GM19438 (cell line): ENCODE data around the gene CCDC171.
"Not testable (repeated sequence)": the region's sequence is repeated elsewhere in the genome, so short reads cannot be mapped to it uniquely, and the experiment has no call there.

Experiments used
- ATAC-seq: cut with Tn5 transposase; IDR thresholded peaks from one replicate; pipeline ENCODE4 v1.9.1; 2021; ENCODE audit warnings: low read depth; ENCODE audit not compliant: unreplicated experiment

Gene CCDC171

GRCh38 chr9:15744196-15744595 is 191.4 kb downstream of the CCDC171 start:
- ATAC-seq, result no peak

DNA sequence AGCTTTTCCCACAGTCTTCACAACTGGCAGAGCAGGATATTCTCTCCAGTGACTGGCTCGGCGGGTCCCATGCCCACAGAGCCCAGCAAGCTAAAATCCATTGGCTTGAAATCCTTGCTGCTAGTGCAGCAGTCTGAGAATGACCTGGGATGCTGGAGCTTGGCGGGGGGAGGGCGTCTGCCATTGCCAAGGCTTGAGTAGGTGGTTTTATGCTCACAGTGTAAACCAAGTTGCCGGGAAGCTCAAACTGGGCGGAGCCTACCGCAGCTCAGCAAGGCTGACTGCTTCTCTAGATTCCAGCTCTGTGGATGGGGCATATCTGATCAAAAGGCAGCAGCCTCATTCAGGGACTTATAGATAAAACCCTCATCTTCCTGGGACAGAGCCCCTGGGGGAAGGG is 194.1 kb downstream of the CCDC171 start:
- no peak for ATAC-seq

- no peak for ATAC-seq
Observed at GRCh38 chr9:15755660-15756059, 202.8 kb downstream of the CCDC171 start.

GRCh38 chr9:15761551-15761950 is 208.7 kb downstream of the CCDC171 start:
- no peak for ATAC-seq

- no peak for ATAC-seq
Observed at GRCh38 chr9:15763371-15763770, 210.5 kb downstream of the CCDC171 start.

GRCh38 chr9:15764131-15764530 is 211.3 kb downstream of the CCDC171 start:
- ATAC-seq, result no peak

DNA sequence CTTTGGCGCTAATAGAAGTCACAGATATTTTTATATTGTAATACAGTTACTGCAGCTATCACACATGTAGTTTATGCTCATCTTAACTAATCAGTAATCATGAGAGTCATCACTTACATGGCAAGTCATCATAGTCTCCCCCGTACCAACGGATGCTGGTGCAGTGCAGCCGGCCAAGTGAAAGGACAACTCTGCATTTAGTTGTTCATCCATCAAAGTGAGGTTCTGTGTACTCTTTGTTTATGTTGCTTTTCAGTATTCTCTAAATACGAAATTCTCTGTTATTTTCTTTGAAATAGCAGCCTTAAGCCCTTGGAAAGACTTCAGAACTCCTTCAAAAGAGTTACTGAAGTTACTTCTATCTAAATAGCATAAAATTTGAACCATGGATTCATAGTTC is 216.7 kb downstream of the CCDC171 start:
- ATAC-seq, result no peak

DNA sequence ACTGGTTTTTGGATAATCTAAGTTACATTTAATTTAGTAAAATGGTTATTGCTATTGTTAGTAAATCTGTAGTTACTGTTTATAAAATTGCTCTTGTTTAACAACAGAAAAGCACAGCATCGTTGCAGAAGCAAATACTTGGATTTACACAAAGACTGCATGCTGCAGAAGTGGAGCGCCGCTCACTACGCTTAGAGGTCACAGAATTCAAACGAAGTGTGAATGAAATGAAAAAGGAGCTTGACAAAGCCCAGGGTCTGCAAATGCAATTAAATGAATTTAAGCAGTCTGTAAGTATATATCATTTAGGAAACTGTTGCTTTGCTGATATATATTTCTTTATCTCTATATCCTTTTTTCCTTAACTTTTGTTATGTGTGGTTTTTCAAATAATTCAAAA is 226.0 kb downstream of the CCDC171 start:
- no peak for ATAC-seq

GRCh38 chr9:15782106-15782505 is 229.3 kb downstream of the CCDC171 start:
- ATAC-seq, result no peak

GRCh38 chr9:15785584-15785983 is 232.7 kb downstream of the CCDC171 start:
- ATAC-seq, result no peak

DNA sequence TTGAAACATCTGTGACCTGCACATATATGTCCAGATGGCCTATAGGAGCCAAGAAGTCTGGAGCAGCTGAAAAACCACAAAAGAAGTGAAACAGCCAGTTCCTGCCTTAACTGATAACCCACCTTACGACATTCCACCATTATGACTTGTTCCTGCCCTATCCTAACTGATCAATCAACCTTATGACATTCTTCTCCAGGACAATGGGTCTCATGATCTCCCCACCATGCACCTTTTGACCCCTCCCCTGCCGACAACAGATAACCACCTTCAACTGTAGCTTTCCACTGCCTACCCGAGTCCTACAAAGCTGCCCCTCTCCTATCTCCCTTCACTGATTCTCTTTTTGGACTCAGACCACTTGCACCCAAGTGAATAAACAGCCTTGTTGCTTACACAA is 233.8 kb downstream of the CCDC171 start:
- no peak for ATAC-seq

DNA sequence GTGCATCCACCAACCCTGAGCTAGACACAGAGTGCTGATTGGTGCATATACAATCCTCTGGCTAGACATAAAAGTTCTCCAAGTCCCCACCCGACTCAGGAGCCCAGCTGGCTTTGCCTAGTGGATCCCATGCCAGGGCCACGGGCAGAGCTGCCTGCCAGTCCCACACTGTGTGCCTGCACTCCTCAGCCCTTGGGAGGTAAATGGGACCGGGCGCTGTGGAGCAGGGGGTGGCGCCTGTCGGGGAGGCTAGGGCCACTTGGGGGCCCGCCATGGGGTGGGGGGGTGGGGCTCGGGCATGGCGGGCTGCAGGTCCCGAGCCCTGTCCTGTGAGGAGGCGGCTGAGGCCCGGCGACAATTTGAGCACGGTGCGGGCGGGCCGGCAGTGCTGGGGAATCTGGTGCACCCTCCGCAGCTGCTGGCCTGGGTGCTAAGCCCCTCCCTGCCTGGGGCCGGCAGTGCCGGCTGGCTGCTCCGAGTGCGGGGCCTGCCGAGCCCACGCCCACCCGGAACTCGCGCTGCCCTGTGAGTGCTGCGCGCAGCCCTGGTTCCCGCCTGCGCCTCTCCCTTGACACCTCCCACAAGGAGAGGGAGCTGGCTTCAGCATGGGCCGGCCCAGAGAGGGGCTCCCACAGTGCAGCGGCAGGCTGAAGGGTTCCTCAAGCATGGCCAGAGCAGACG is 257.5 kb downstream of the CCDC171 start:
- ATAC-seq, result not testable (repeated sequence)

DNA sequence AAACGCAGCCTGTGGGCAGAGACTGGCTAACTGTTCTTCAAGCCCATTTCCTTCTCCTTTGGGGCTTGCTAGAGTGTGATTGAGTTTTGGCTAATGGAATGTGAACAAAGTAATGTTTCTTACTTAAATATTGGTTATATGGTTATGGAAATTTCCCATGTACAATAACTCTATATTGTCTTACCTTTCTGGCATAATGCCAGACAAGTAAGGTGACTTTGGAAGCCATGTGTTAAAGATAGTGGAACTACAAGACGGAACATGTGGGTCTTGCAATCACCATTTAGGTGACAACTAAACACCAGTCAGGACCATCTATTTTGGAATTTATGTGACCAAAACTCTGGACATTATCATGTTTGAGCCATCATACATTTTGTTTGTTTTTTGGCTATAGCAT is 260.2 kb downstream of the CCDC171 start:
- ATAC-seq, result no peak

- ATAC-seq, result no peak
Observed at GRCh38 chr9:15824310-15824709, 271.5 kb downstream of the CCDC171 start.

DNA sequence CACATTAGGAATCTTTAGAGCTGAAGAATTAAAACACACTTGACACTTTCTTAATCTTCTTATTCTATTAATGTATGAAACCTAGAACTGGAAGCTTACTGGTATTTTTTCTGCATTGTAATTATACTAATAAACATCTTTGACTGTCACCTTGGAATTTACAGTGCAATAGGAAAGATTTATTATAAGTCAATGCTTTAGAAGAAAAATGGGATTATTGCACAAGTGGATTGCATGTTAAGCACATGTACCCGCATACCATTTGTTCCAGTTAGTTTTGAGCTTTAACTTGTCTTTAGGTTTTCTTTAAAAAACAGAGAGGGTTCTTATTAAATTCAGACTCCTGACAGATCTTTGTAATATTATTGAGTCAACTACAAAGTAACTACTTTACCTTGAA is 278.5 kb downstream of the CCDC171 start:
- no peak for ATAC-seq

GRCh38 chr9:15834541-15834940 is 281.7 kb downstream of the CCDC171 start:
- ATAC-seq, result no peak

GRCh38 chr9:15837079-15837679 is 284.3 kb downstream of the CCDC171 start:
- ATAC-seq, result no peak

GRCh38 chr9:15842051-15842450 is 289.2 kb downstream of the CCDC171 start:
- ATAC-seq, result no peak

DNA sequence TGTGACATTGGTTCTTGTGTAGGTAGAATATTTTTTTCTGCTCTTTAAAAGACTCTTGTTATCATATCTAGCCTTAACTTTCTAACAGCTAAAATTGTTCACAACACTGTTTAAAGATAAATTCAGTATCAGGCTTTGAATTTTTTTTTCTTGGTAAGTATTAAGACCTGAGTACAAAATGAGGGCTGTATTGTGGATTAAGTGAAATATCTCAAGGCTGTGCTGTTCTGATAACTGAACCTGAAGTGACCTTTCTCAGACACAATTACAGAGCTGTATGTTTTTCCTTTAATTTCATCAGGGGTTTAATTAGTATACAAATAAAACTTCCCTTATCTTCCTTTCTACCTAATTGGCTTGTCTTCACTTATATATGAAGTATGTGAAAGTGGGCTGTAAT is 290.5 kb downstream of the CCDC171 start:
- ATAC-seq, result no peak

GRCh38 chr9:15843931-15844330 is 291.1 kb downstream of the CCDC171 start:
- no peak for ATAC-seq

GRCh38 chr9:15846611-15847010 is 293.8 kb downstream of the CCDC171 start:
- no peak for ATAC-seq

DNA sequence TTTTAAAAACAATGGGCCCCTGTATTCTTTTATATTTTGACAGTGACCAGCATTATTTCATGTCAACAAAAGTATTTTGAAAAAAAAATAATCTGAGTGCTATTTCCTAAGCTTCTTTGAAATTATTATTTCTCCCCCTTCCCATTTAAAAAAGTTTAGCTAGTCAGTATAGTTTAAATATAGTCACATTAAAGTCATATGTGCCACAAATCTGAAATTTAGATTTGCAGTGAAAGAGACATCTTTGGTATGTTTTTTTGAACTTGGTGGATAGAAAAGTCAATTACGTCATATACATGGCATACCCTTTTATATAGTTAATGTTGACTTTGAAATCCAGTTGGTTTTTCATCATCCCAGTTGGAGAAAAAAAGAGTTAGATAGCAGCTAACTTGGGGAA is 297.0 kb downstream of the CCDC171 start:
- no peak for ATAC-seq

DNA sequence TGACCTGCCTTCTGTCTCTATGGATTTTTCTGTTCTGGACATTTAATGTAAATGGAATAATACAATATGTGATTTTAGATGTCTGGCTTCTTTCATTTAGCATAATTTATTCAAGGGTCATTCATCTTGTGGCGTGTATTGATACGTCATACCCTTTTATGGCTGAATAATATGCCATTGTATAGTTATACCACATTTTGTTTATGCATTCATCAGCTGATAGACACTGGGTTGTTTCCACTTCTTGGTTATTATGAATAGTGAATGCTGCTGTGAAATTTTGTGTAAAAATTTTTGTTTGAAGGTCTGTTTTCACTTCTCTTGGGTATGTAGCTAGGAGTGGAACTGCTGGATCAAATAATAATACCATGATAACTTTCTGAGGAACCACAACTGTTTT is 298.9 kb downstream of the CCDC171 start:
- ATAC-seq, result no peak
